CD14-positive monocyte (primary cell): ENCODE results near the gene KDM6A. TPM values are rescaled to one million over a fixed set of nuclear protein-coding genes. Genes with fewer than 3 reads are reported as not detected.
"Not testable (repeated sequence)": the region's sequence is repeated elsewhere in the genome, so short reads cannot be mapped to it uniquely, and the experiment has no call there.

Source experiments
- DNase-seq, 3 donors: peaks; one replicate each; pipeline ENCODE4 v3.0.0-alpha.2; 2011 to 2022
- H2AFZ ChIP-seq: 2 replicates; pipeline ENCODE4 v1.6.0; 2012; ENCODE audit warnings: mild to moderate bottlenecking, low read depth, low read length, inconsistent platforms; ENCODE audit not compliant: insufficient read depth, poor library complexity, severe bottlenecking
- H3K27ac ChIP-seq, 2 donors: 1 replicate in 1 of 2; 2 replicates in 1 of 2; pipeline ENCODE4 v1.5.1; 2012 to 2013; ENCODE audit warnings: low read length in 2 of 2, control low read depth in 1 of 2, inconsistent platforms in 1 of 2, low read depth in 1 of 2, mild to moderate bottlenecking in 1 of 2
- H3K27me3 ChIP-seq, 2 donors: one replicate each; pipeline versions ENCODE4 v1.6.0 to v1.6.1; 2011 to 2013; ENCODE audit warnings: low read length in 2 of 2; ENCODE audit not compliant: control insufficient read depth in 2 of 2, insufficient read depth in 2 of 2
- H3K36me3 ChIP-seq, 2 donors: replicated peaks in 1 of 2; 1 replicate in 1 of 2; 2 replicates in 1 of 2; pipeline versions ENCODE4 v1.5.1 to v1.6.1; 2012 to 2013; ENCODE audit warnings: low read length in 2 of 2, control low read depth in 1 of 2, inconsistent platforms in 1 of 2, mild to moderate bottlenecking in 1 of 2; ENCODE audit not compliant: insufficient read depth in 2 of 2, control insufficient read depth in 1 of 2
- H3K4me1 ChIP-seq, 2 donors: 1 replicate in 1 of 2; 2 replicates in 1 of 2; pipeline versions ENCODE4 v1.5.1 to v1.6.1; 2012 to 2013; ENCODE audit warnings: low read length in 2 of 2, control low read depth in 1 of 2, inconsistent platforms in 1 of 2, mild to moderate bottlenecking in 1 of 2, moderate library complexity in 1 of 2; ENCODE audit not compliant: insufficient read depth in 2 of 2, control insufficient read depth in 1 of 2
- H3K4me2 ChIP-seq: replicated peaks from 2 replicates; pipeline ENCODE3; 2012; ENCODE audit warnings: low read length, moderate library complexity, mild to moderate bottlenecking; ENCODE audit not compliant: poor library complexity, severe bottlenecking; ENCODE audit errors: extremely low read depth
- H3K4me3 ChIP-seq, 3 experiments: fragments of 200-600 bp in 1 of 3; sonication (generic) in 1 of 3; replicated peaks in 1 of 3; 1 replicate in 2 of 3; 2 replicates in 1 of 3; pipeline ENCODE4 v1.5.1; 2011 to 2013; ENCODE audit warnings: low read length in 3 of 3, mild to moderate bottlenecking in 3 of 3, control low read depth in 2 of 3, low read depth in 2 of 3, inconsistent platforms in 1 of 3, moderate library complexity in 1 of 3
- H3K79me2 ChIP-seq: 2 replicates; pipeline ENCODE4 v1.6.0; 2012; ENCODE audit warnings: mild to moderate bottlenecking, control low read depth, inconsistent platforms, low read length, moderate library complexity; ENCODE audit not compliant: insufficient read depth
- H3K9ac ChIP-seq: 2 replicates; pipeline ENCODE4 v1.6.0; 2017; ENCODE audit warnings: low read length, mild to moderate bottlenecking; ENCODE audit not compliant: insufficient read depth, poor library complexity, severe bottlenecking
- H3K9me3 ChIP-seq, 2 donors: replicated peaks in 1 of 2; 1 replicate in 1 of 2; 2 replicates in 1 of 2; pipeline versions ENCODE4 v1.5.1 to v1.6.1; 2012 to 2013; ENCODE audit warnings: low read length in 2 of 2, control low read depth in 1 of 2; ENCODE audit not compliant: control insufficient read depth in 1 of 2, insufficient read depth in 1 of 2
- H4K20me1 ChIP-seq: 2 replicates; pipeline ENCODE4 v1.6.0; 2012; ENCODE audit warnings: mild to moderate bottlenecking, low read length, control low read depth, moderate library complexity; ENCODE audit not compliant: insufficient read depth
- H3K27ac Mint-ChIP-seq, 7 donors: one replicate each; pipeline ENCODE4 v1.8.0; 2020; ENCODE audit warnings: mild to moderate bottlenecking in 7 of 7, mixed read lengths in 7 of 7, moderate library complexity in 6 of 7, inconsistent platforms in 2 of 7
- H3K27me3 Mint-ChIP-seq, 3 donors: one replicate each; pipeline ENCODE4 v1.8.0; 2021 to 2022; ENCODE audit warnings: low read depth in 3 of 3, mild to moderate bottlenecking in 3 of 3, mixed read lengths in 3 of 3, moderate library complexity in 3 of 3, inconsistent platforms in 1 of 3
- H3K36me3 Mint-ChIP-seq, 2 donors: one replicate each; pipeline ENCODE4 v1.8.0; 2020; ENCODE audit warnings: mixed read lengths in 2 of 2, inconsistent platforms in 1 of 2, mild to moderate bottlenecking in 1 of 2
- H3K4me1 Mint-ChIP-seq: one replicate; pipeline ENCODE4 v1.8.0; 2020; ENCODE audit warnings: mild to moderate bottlenecking, mixed read lengths
- H3K4me3 Mint-ChIP-seq, 2 donors: one replicate each; pipeline ENCODE4 v1.8.0; 2020; ENCODE audit warnings: mild to moderate bottlenecking in 2 of 2, mixed read lengths in 2 of 2, moderate library complexity in 1 of 2
- H3K9me3 Mint-ChIP-seq, 7 donors: one replicate each; pipeline ENCODE4 v1.8.0; 2020 to 2022; ENCODE audit warnings: mixed read lengths in 7 of 7, mild to moderate bottlenecking in 6 of 7, moderate library complexity in 6 of 7, inconsistent platforms in 2 of 7
- WGBS: methylation state at CpG from one replicate; pipeline ENCODE4 v1.1.5; 2013; ENCODE audit warnings: missing lambda C conversion rate; ENCODE audit not compliant: insufficient coverage; 5-methylcytosine and 5-hydroxymethylcytosine counted together
- intact Hi-C, 2 donors: fragments of 100-400 bp; cut with micrococcal nuclease; formaldehyde crosslinking; loops; one replicate each; pipeline versions ENCODE4 v1.15.0 to v1.15.1; 2023
- polyA plus RNA-seq, 3 donors: library from polyadenylated mRNA; depleted of rRNA in 1 of 3; unstranded in 2 of 3; stranded (reverse) in 1 of 3; fragments of 300-500 nt in 2 of 3; fragments of >200 nt in 1 of 3; fragmentation: Illumina TruSeq in 2 of 3; gene quantifications; 1 replicate in 2 of 3; 2 replicates in 1 of 3; pipeline ENCODE4 v1.2.3, GENCODE V29; 2012 to 2021
- TF ChIP-seq, protein P1 (sequence below): fragments of 200-600 bp; IDR thresholded peaks from one replicate; pipeline ENCODE4 v1.8.0; 2022; ENCODE audit warnings: antibody characterized with exemption, mild to moderate bottlenecking

The KDM6A gene
- polyA plus RNA-seq, 3 donors: 7.6 to 35.0 (median 13.8) TPM

DNA sequence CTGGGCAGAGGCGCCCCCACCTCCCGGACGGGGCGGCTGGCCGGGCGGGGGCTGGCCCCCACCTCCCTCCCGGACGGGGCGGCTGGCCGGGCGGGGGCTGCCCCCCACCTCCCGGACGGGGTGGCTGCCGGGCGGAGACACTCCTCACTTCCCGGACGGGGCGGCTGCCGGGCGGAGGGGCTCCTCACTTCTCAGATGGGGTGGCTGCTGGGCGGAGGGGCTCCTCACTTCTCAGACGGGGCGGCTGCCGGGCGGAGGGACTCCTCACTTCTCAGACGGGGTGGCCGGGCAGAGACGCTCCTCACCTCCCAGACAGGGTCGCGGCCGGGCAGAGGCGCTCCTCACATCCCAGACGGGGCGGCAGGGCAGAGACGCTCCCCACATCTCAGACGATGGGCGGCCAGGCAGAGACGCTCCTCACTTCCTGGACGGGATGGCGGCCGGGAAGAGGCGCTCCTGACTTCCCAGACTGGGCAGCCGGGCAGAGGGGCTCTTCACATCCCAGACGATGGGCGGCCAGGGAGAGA is 38.1 kb downstream of the KDM6A start:
- peaks cover 92% of the 10 kb centered on the region for H4K20me1 ChIP-seq
- H3K79me2 ChIP-seq: peaks cover 93% of the 10 kb centered on the region
- H3K4me3 ChIP-seq, intact Hi-C loops, H2AFZ ChIP-seq, DNase-seq, H3K27ac ChIP-seq, H3K27ac Mint-ChIP-seq, H3K36me3 ChIP-seq, H3K9ac ChIP-seq, H3K27me3 Mint-ChIP-seq, H3K4me3 Mint-ChIP-seq, H3K9me3 ChIP-seq, H3K36me3 Mint-ChIP-seq, H3K4me2 ChIP-seq, H3K27me3 ChIP-seq, H3K9me3 Mint-ChIP-seq: not testable (repeated sequence)
- WGBS: 100% methylated on average over 2 of the region's 45 CpGs
- peaks cover 52% of the 10 kb centered on the region for H3K4me1 Mint-ChIP-seq
- H3K4me1 ChIP-seq: peaks cover 35 to 62% of the 10 kb centered on the region in 2 donors

GRCh38 chrX:44913656-44914531 is 40.9 kb downstream of the KDM6A start:
- no peak overlapping the region for H3K4me3 ChIP-seq
- intact Hi-C loops: no loop called here
- H3K27me3 Mint-ChIP-seq: peaks cover 0 to 2% (median 0%) of the 10 kb centered on the region in 3 donors
- no peaks in the 10 kb centered on the region for H3K36me3 ChIP-seq
- H3K27ac ChIP-seq: peak overlapping the region in 1 of 2 donors; percentile 21
- no peak for DNase-seq
- H3K4me3 Mint-ChIP-seq: no peak overlapping the region
- no peak overlapping the region for H3K9ac ChIP-seq
- peaks cover 40% of the 10 kb centered on the region for H3K4me1 Mint-ChIP-seq
- TF ChIP-seq, protein P1, sequence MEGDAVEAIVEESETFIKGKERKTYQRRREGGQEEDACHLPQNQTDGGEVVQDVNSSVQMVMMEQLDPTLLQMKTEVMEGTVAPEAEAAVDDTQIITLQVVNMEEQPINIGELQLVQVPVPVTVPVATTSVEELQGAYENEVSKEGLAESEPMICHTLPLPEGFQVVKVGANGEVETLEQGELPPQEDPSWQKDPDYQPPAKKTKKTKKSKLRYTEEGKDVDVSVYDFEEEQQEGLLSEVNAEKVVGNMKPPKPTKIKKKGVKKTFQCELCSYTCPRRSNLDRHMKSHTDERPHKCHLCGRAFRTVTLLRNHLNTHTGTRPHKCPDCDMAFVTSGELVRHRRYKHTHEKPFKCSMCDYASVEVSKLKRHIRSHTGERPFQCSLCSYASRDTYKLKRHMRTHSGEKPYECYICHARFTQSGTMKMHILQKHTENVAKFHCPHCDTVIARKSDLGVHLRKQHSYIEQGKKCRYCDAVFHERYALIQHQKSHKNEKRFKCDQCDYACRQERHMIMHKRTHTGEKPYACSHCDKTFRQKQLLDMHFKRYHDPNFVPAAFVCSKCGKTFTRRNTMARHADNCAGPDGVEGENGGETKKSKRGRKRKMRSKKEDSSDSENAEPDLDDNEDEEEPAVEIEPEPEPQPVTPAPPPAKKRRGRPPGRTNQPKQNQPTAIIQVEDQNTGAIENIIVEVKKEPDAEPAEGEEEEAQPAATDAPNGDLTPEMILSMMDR: no peak
- peaks cover 0 to 9% (median 0%) of the 10 kb centered on the region in 7 donors for H3K9me3 Mint-ChIP-seq
- WGBS: no CpG with 5 or more reads among the region's 9 CpGs
- H3K27ac Mint-ChIP-seq: peak overlapping the region in 2 of 7 donors; percentile 27 to 46
- no peaks in the 10 kb centered on the region for H3K9me3 ChIP-seq
- H2AFZ ChIP-seq: no peak overlapping the region
- H4K20me1 ChIP-seq: peaks cover 92% of the 10 kb centered on the region
- H3K4me1 ChIP-seq: peaks cover 15 to 41% of the 10 kb centered on the region in 2 donors
- H3K4me2 ChIP-seq: no peak overlapping the region
- peaks cover 0 to 8% of the 10 kb centered on the region in 2 donors for H3K36me3 Mint-ChIP-seq
- peaks cover 93% of the 10 kb centered on the region for H3K79me2 ChIP-seq
- no peaks in the 10 kb centered on the region for H3K27me3 ChIP-seq
